HFF-Myc (cell line): ENCODE measurements around the gene CORO6.

Experiments used
- DNase-seq: peaks from one replicate; pipeline ENCODE4 v3.0.0-alpha.2; 2011; ENCODE audit warnings: low read depth; ENCODE audit errors: extremely low read depth
- H3K4me3 ChIP-seq: replicated peaks from 2 replicates; pipeline ENCODE4 v1.5.1; 2011; ENCODE audit warnings: low read depth, mild to moderate bottlenecking, control low read depth, low read length
- TF ChIP-seq, protein P1 (sequence below): IDR thresholded peaks from 2 replicates; pipeline ENCODE4 v1.5.1; 2012; ENCODE audit warnings: mild to moderate bottlenecking, low read depth, low read length, control low read depth; ENCODE audit errors: missing control alignments

The CORO6 gene

DNA sequence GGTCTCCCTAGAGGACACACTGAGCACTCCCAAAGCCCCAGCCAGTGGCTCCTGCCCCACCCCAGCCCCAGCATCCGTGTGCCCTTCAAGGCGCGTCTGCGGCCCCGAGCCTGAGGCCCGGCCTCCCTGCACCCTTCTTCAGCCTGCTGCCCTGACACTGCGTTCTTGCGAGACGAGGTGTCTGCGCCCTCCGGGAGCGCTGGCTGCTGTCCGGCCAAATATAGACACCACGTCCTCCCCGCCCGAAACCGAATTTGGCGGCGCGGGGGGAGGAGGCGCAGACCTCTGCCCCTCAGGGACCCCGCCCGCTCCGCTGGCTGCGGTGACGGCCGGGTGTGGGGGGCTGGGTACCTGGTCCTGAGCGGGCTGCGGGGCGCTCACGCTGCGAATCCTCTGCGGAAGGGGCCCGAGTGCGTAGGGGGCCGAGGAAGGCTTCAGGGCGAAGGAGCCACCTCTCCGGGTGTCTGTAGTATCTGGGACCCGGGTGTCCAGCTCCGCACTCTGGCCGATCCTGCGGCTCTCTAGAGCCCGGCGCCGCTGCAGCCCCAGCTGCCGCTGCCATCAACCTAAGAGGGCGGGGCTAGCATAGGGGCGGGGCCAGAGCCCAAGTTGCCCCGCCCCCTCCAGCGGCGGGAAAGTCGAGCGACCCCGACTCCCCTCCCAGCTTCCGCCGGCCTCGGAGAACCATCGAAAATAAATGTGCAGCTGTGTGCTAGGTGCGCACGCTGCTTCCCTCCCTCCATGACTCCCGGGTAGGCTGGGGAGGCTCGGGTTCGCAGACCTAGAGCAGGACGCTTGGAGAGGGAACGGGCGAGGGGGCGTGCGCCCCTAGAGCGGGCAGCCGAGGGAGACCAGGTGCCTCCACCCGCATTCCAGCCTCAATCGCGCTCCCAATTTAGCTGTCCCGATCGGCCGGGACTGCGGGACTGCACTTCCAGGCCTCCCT lies at the start of gene CORO6:
Gene CORO6 (minus strand): TSS at position 576 of the 946 bp plus-strand sequence. CDS start 1,491 bp downstream, outside the sequence.
- DNase-seq = no peak
- peak within 1 kb of the TSS; percentile 51 for H3K4me3 ChIP-seq
- TF ChIP-seq, protein P1, sequence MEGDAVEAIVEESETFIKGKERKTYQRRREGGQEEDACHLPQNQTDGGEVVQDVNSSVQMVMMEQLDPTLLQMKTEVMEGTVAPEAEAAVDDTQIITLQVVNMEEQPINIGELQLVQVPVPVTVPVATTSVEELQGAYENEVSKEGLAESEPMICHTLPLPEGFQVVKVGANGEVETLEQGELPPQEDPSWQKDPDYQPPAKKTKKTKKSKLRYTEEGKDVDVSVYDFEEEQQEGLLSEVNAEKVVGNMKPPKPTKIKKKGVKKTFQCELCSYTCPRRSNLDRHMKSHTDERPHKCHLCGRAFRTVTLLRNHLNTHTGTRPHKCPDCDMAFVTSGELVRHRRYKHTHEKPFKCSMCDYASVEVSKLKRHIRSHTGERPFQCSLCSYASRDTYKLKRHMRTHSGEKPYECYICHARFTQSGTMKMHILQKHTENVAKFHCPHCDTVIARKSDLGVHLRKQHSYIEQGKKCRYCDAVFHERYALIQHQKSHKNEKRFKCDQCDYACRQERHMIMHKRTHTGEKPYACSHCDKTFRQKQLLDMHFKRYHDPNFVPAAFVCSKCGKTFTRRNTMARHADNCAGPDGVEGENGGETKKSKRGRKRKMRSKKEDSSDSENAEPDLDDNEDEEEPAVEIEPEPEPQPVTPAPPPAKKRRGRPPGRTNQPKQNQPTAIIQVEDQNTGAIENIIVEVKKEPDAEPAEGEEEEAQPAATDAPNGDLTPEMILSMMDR = no peak

- TF ChIP-seq, protein P1 = no peak
- no peak overlapping the region for H3K4me3 ChIP-seq
- DNase-seq = no peak
Measured at GRCh38 chr17:29671661-29672060, 48.9 kb upstream of the CORO6 start.

DNA sequence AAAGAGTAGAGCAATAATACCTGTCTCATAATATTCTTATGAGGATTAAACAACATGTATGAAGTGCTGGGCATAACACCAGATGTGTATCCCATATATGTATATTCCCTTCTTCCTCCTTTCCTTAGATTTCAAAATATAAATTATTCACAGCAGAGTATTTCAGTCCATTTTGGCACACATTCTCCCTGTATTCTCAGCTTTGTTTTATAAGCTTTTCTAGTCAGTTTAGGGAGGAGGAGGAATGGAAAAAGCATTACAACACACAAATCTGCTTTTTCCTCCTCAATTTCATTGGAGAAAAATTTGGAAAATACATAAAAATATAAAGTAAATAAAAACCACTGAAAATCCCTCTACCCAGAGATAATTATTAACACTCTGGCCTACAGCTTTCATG lies 46.6 kb upstream of the CORO6 start:
- TF ChIP-seq, protein P1 = no peak

DNA sequence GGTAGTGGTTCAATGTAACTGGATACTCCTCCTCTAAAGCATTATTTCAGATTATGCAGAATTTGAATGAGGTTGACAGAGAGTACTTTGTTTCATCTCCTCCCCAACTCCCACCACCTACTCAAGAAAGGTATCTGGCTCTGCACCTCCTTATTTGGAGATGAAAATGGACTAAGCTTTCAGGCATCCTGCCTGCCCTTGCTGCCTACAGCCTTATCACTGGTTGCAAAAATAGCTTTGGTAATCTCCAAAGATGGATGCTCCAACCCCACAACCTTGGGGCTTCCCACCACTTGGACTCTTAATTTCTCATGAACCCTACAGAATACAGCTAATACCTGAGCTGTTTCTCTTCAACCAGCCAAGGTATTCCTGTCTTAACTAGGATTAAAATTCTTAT lies 45.3 kb upstream of the CORO6 start:
- no peak overlapping the region for H3K4me3 ChIP-seq
- DNase-seq = no peak
- TF ChIP-seq, protein P1 = no peak

More for the DNA sequence above, 46.6 kb upstream of the CORO6 start:
- no peak overlapping the region for H3K4me3 ChIP-seq
- no peak for DNase-seq

- H3K4me3 ChIP-seq = no peak overlapping the region
- DNase-seq = no peak
- TF ChIP-seq, protein P1 = no peak
Measured at GRCh38 chr17:29665481-29665810, 42.7 kb upstream of the CORO6 start.

- TF ChIP-seq, protein P1 = no peak
- H3K4me3 ChIP-seq = no peak overlapping the region
- no peak for DNase-seq
Measured at GRCh38 chr17:29664743-29665480, 42.2 kb upstream of the CORO6 start.
